Choroid plexus epithelial cell (primary cell): Measurements from ENCODE around the gene FCRLB.

Experiments
- DNase-seq: peaks from one replicate; pipeline ENCODE4 v3.0.0-alpha.2; 2010; ENCODE audit warnings: low read depth
- H3K4me3 ChIP-seq: 2 replicates; pipeline ENCODE4 v1.5.1; 2011; ENCODE audit warnings: low read depth, mild to moderate bottlenecking, control low read depth, low read length, moderate library complexity
- CTCF ChIP-seq: conservative IDR thresholded peaks from 2 replicates; pipeline ENCODE4 v1.5.1; 2011; ENCODE audit warnings: low read depth, mild to moderate bottlenecking, control low read depth, inconsistent platforms, low read length, moderate library complexity

Gene FCRLB

GRCh38 chr1:161770250-161770649, 48.9 kb downstream of the FCRLB start:
- H3K4me3 ChIP-seq: no peak overlapping the region
- no peak for DNase-seq
- TF ChIP-seq CTCF: no peak

- DNase-seq: no peak
- no peak overlapping the region for H3K4me3 ChIP-seq
- TF ChIP-seq CTCF: no peak
These were observed 49.8 kb downstream of the FCRLB start for GRCh38 chr1:161771161-161771560.

- no peak overlapping the region for H3K4me3 ChIP-seq
- DNase-seq: no peak
- no peak for TF ChIP-seq CTCF
These were observed 50.6 kb downstream of the FCRLB start for GRCh38 chr1:161771973-161772372.

GRCh38 chr1:161772397-161772796, 51.1 kb downstream of the FCRLB start:
- TF ChIP-seq CTCF: no peak
- DNase-seq: peak; percentile 45
- H3K4me3 ChIP-seq: no peak overlapping the region

- TF ChIP-seq CTCF: no peak
- DNase-seq: no peak
- H3K4me3 ChIP-seq: no peak overlapping the region
These were observed 52.4 kb downstream of the FCRLB start for GRCh38 chr1:161773791-161774190.

GRCh38 chr1:161777261-161777660, 55.9 kb downstream of the FCRLB start:
- DNase-seq: no peak
- TF ChIP-seq CTCF: no peak

More at GRCh38 chr1:161777261-161777660, 55.9 kb downstream of the FCRLB start:
- H3K4me3 ChIP-seq: no peak overlapping the region
